HG02610 (cell line): ENCODE measurements around the gene DGKZ.
A peak's percentile ranks its signal among the peaks of the same experiment; 100 is the strongest.

ENCODE experiments used
- ATAC-seq: cut with Tn5 transposase; IDR thresholded peaks from one replicate; pipeline ENCODE4 v1.9.1; 2021; ENCODE audit warnings: mild to moderate bottlenecking, moderate library complexity; ENCODE audit not compliant: unreplicated experiment

DGKZ gene

GRCh38 chr11:46380340-46381047, 33.2 kb downstream of the DGKZ start:
- peak; percentile 31 for ATAC-seq

GRCh38 chr11:46381048-46381818, 34.0 kb downstream of the DGKZ start, which contains the start of gene MDK:
MDK (plus strand) TSS chr11:46381669; CDS start chr11:46382058, 389 bp downstream.
- no peak for ATAC-seq

DNA sequence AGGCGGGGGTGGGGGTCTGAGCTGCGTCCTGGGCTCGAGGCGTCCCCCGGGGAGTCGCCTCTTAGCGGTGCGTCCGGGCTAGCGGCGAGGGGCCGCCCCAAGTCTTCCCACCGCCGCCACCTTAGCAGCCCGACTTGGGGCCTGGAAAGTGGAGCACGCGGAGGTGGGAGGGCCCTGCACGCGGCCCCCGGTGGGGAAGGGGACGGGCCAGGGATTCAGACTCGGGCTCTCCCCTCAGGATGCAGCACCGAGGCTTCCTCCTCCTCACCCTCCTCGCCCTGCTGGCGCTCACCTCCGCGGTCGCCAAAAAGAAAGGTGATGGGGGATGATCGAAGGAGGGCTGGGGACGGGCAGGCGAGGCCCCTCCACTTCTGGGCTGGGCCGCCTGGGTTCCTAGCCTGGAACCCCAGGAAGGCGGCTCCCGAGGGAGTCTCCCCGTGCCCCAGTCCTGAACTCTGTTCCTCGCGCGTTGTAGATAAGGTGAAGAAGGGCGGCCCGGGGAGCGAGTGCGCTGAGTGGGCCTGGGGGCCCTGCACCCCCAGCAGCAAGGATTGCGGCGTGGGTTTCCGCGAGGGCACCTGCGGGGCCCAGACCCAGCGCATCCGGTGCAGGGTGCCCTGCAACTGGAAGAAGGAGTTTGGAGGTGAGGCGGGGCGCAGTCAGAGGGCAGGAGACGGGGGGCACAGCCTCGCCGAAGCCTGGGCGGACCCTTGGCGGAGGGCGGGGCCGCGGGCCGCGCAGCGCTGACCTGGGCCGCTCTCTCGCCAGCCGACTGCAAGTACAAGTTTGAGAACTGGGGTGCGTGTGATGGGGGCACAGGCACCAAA, 34.8 kb downstream of the DGKZ start:
- ATAC-seq = no peak

GRCh38 chr11:46382646-46383403, 35.6 kb downstream of the DGKZ start:
- no peak for ATAC-seq

DNA sequence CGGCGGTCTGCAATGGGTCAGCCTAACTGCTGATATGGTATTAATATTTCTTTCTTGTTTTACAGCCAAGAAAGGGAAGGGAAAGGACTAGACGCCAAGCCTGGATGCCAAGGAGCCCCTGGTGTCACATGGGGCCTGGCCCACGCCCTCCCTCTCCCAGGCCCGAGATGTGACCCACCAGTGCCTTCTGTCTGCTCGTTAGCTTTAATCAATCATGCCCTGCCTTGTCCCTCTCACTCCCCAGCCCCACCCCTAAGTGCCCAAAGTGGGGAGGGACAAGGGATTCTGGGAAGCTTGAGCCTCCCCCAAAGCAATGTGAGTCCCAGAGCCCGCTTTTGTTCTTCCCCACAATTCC, 36.1 kb downstream of the DGKZ start:
- no peak for ATAC-seq

- ATAC-seq = no peak
These were observed 36.9 kb downstream of the DGKZ start for GRCh38 chr11:46383974-46384701.

- ATAC-seq = no peak
These were observed 38.1 kb downstream of the DGKZ start for GRCh38 chr11:46385169-46386004.

- no peak for ATAC-seq
These were observed 38.8 kb downstream of the DGKZ start for GRCh38 chr11:46386005-46386578.

DNA sequence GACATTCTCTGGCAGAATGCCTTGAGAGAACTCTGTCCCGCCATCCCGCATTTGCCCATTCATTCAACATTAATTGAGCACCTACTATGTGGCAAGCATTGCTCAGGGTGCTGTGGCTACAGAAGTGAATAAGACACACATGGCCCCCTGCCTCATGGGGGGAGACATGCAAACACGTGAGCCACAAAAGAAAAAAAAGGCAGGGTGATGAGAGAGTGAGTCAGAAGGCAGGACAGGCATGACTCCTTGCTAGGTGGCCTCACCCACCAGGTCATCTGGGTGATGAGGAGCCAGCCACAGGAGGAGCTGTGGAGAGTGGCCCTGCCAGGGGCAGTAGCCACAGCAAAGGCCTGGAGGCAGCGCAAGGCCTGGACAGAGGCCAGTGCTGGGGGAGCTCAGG, 39.4 kb downstream of the DGKZ start:
- no peak for ATAC-seq

GRCh38 chr11:46387456-46387855, 40.2 kb downstream of the DGKZ start:
- no peak for ATAC-seq

- ATAC-seq = no peak
These were observed 40.8 kb downstream of the DGKZ start for GRCh38 chr11:46387919-46388618.

DNA sequence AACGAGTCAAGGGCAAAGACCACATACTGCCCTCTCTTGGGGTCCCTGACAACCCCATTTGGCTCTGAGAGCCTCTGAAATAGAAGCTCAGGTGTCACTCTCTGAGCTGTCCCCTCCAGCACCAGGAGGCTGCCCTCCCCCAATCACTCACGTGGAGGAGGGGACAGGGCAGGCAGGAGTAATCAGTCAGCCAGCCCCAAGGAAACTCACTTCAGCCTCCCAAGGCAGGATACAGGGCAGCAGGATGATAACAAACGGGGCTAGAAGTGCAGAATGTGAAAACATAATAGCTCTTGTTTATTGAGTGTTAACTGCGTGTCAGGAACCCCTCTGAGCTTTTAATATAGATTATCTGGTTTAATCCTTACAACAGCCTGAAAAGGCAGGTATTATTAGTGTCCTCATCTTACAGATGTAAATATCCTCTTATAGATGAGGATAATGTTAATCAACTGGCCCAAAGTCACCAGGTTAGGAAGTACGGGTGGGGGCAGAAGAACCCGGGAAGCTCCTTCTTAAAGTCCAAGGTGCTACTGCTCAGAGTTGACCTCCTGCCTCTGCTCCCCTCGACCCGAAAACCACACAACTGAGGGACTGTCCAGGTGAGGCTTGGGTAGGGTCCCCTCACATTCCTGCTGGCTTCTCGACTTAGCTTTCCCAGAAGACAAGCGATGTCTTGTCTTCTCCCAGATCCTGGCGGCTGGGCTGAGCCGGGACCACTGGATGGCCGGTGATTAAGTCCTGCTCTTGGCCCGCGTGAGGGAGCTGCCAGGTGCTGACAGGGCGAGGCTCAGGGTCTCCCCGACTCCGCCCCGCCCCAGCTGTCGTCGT, 41.6 kb downstream of the DGKZ start:
- ATAC-seq = no peak

DNA sequence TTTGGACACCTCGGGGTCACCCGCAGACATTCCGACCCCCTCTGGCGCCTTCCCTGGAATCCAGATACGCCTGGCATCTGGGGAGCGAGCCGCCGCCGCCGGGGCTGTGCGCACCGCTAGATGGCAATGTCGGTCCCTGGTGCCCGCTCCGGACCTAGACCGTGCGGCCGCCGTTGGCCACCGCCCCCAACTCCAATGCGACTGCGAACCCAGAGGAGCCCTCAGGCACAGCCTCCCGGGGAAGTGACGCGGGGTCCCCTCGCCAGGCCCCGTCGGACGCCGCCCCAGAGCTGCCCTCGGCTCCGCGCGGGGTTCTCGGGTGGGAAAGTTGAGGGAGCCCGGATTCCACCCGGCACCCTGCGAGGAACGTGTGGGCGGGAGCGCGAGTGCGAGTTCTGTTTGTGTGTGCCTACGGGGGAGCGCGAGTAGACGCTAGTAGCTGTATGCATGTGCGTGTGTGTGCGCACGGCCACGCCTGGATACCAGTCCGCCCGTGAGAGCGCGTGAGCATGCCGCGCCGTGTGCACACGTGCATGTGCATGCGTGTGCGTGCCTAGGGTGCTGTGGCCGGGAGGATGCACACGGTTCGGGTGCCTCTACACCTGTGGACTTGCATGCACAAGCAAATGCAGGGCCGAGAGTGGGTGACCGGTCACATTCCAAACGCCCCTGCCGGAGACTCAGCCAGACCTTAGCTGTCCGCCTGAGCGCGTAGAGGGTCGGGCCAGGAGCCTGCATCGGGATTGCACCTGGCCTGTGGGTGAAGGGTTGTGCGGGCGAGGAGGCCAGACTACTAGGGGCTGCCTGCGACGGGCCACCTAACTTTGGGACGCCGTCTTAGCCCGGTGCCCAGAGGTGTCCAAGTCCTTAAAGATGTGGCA, 42.4 kb downstream of the DGKZ start:
- peak; percentile 56 for ATAC-seq

DNA sequence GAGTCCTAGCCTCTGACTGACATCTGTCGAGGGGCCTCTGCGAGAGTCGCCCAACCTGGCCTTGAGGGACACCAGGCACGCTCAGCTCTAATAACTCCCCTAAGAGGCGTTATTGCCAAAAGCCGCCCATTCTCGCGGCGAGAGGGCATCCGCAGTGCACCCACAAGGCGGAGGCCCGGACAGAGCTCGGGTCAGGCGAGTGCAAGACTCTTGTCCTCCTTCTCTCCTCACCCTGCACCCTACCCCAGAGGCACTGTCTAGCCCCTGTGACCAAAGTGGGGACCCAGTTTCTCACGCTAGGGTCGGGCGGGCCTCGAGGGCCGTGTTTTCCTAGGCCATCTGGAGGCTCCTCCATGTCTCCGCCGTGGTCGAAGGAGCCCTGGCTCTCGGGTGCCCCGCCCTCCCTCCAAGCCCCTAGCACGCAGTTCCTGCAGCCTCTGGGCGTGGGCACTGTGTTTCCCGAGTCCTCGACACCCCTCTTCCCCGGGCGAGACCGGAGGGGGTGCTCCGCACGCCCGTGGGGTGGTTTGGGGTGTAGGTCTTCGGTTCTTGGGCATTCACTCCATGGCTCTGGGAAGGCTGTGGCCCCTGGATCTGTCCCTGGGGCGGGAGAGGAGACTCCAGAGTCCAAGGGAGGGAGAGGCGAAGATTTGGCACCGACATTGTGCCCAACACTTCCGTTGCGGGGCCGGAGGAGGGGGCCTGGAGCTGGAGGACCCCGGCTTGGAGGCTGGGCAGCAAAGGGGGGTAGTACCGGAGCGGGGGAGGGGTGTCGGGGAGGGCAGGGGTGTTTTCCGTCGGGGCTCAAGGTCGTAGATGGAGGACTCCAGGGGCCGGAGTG, 43.3 kb downstream of the DGKZ start:
- no peak for ATAC-seq

DNA sequence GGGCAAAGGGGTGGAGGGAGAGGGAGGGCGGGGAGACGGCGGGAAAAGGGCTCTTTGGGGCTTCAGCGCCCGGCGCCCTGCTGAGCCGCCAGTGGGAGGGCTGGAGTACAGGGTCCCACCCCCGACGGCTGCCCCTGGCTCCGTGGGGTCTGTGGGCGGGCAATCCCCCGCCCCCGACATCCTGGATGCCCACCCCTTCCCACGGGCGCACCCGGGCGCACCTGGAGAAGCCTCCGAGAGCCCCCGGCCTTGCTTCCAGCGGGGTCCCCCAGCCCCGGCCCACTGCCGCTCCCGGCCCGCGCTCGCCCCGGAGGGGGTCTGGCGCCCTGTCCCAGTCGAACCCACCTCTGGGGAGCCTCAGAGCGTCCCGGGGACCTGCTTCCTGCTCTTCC, 43.9 kb downstream of the DGKZ start:
- no peak for ATAC-seq
